Kidney (tissue), 14 donors: ENCODE measurements around the gene GTF2E1. TPM values are rescaled to one million over a fixed set of nuclear protein-coding genes. Genes with fewer than 3 reads are reported as not detected.
"Not testable (repeated sequence)": the region's sequence is repeated elsewhere in the genome, so short reads cannot be mapped to it uniquely, and the experiment has no call there.

ENCODE experiments used
- DNase-seq, 5 donors: peaks; one replicate each; pipeline ENCODE4 v3.0.0-alpha.2; 2013 to 2020
- FAIRE-seq: peaks from 2 replicates; lab custom pipeline; 2012; peaks lifted over from hg19 to GRCh38; lab: Jason Lieb, UNC
- H3K27ac ChIP-seq, 2 donors: one replicate each; pipeline ENCODE4 v1.7.0; 2013; ENCODE audit warnings: low read depth in 2 of 2, low read length in 2 of 2, inconsistent platforms in 1 of 2
- H3K27me3 ChIP-seq: one replicate; pipeline ENCODE4 v1.7.1; 2013; ENCODE audit warnings: low read length, inconsistent platforms; ENCODE audit not compliant: control insufficient read depth, insufficient read depth
- H3K36me3 ChIP-seq, 3 donors: one replicate each; pipeline versions ENCODE4 v1.7.0 to v1.7.1; 2013; ENCODE audit warnings: low read length in 3 of 3, control low read depth in 1 of 3, inconsistent platforms in 1 of 3; ENCODE audit not compliant: insufficient read depth in 3 of 3, control insufficient read depth in 2 of 3
- H3K4me1 ChIP-seq, 3 donors: one replicate each; pipeline versions ENCODE4 v1.7.0 to v1.7.1; 2013; ENCODE audit warnings: low read length in 3 of 3, inconsistent platforms in 1 of 3, low read depth in 1 of 3; ENCODE audit not compliant: control insufficient read depth in 2 of 3, insufficient read depth in 2 of 3
- H3K4me3 ChIP-seq, 3 donors: one replicate each; pipeline versions ENCODE4 v1.7.0 to v1.8.1; 2013; ENCODE audit warnings: low read length in 3 of 3, control low read depth in 1 of 3, inconsistent platforms in 1 of 3
- H3K9ac ChIP-seq, 3 donors: one replicate each; pipeline versions ENCODE4 v1.7.0 to v1.7.1; 2013; ENCODE audit warnings: low read length in 3 of 3, control low read depth in 1 of 3, inconsistent platforms in 1 of 3
- H3K9me3 ChIP-seq, 3 donors: one replicate each; pipeline versions ENCODE4 v1.7.0 to v1.7.1; 2013; ENCODE audit warnings: low read length in 3 of 3, control low read depth in 1 of 3, inconsistent platforms in 1 of 3; ENCODE audit not compliant: control insufficient read depth in 2 of 3, insufficient read depth in 1 of 3
- intact Hi-C: fragments of 100-400 bp; cut with DNase I; formaldehyde crosslinking; loops from one replicate; pipeline ENCODE4 v1.11.1; 2022
- polyA plus RNA-seq: library from polyadenylated mRNA; stranded (reverse); fragments of 350-450 nt; fragmentation: Illumina TruSeq; extraction: RNeasy Lipid Tissue Mini Kit (QIAGEN cat#74804); gene quantifications from one replicate; pipeline ENCODE4 v1.2.3, GENCODE V29; 2014; ENCODE audit warnings: low read depth, low replicate concordance; ENCODE audit not compliant: insufficient read depth
- total RNA-seq: library from RNA; stranded (reverse); fragmentation: NEBNext Ultra II Directional; extraction: Animal tissue kit (Norgen Biotek cat#: 25700); gene quantifications from one replicate; pipeline ENCODE4 v1.2.1, GENCODE V29; 2021
- TF ChIP-seq, protein P1 (sequence below): IDR thresholded peaks from 3 replicates; pipeline ENCODE4 v1.5.1; 2012; ENCODE audit warnings: mild to moderate bottlenecking, moderate library complexity, borderline replicate concordance; ENCODE audit not compliant: insufficient read depth; ENCODE audit errors: extremely low read depth
- donor health status: control.
- donor health status: control.
- donor health status: control.
- donor health status: control.
- donor health status: control.
- donor health status: DM: yes; HTN: yes; CAD: no.
- donor health status: Normal renal cell carcinoma (clear cell type).

GTF2E1 gene
- total and polyA plus RNA-seq, 2 donors from 2014 or later = 5.4 to 19.4 TPM

DNA sequence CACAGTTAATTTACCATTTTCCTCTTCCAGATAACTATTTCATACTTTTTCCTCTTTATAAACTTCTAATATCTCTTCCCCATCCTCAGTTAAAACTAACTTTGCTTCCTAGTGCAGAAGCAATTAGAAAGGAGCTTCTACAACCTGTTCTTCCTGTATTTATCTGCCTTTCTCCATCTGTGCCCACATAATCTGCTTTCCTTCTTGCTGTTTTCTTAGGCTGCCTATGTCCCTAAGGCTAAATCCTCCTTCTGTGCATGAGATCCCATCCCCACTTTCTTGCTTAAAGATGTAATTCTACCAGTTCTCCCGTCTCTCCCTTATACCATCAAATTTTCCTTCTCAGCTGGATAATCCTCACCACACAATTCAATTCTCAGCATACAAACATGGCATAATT, 32.2 kb upstream of the GTF2E1 start:
- FAIRE-seq = no peak
- Histone ChIP-seq H3K9me3 (no peaks in the 10 kb centered on the region), H3K36me3 (no peaks in the 10 kb centered on the region), H3K27ac (no peak overlapping the region), H3K4me1 (no peaks in the 10 kb centered on the region), H3K9ac (no peak overlapping the region), H3K4me3 (no peak overlapping the region), H3K27me3 (no peaks in the 10 kb centered on the region)
- DNase-seq = no peak
- TF ChIP-seq, protein P1, sequence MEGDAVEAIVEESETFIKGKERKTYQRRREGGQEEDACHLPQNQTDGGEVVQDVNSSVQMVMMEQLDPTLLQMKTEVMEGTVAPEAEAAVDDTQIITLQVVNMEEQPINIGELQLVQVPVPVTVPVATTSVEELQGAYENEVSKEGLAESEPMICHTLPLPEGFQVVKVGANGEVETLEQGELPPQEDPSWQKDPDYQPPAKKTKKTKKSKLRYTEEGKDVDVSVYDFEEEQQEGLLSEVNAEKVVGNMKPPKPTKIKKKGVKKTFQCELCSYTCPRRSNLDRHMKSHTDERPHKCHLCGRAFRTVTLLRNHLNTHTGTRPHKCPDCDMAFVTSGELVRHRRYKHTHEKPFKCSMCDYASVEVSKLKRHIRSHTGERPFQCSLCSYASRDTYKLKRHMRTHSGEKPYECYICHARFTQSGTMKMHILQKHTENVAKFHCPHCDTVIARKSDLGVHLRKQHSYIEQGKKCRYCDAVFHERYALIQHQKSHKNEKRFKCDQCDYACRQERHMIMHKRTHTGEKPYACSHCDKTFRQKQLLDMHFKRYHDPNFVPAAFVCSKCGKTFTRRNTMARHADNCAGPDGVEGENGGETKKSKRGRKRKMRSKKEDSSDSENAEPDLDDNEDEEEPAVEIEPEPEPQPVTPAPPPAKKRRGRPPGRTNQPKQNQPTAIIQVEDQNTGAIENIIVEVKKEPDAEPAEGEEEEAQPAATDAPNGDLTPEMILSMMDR = no peak
- intact Hi-C loops = no loop called here

DNA sequence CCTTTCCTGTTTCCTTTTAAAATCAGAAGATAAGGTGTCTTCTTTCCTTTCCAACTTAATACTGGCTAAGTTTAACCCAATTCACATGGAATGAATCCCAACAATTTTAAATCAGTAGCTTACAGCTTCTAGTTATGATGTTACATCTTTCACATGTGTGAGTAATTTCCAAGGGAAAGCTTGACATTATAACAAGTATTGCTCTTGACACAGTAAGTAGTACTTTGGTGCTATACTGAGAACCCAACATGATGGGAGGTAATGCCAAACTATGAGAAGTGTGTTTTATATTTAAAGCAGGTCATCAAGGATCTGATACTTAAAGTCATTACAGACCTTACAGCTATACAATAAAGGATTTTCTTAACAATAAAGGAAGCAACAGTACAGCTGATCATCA, 29.3 kb upstream of the GTF2E1 start:
- no peaks in the 10 kb centered on the region for H3K36me3 ChIP-seq
- no peak for FAIRE-seq
- H3K9ac ChIP-seq = no peak overlapping the region
- intact Hi-C loops = no loop called here
- no peaks in the 10 kb centered on the region for H3K9me3 ChIP-seq
- DNase-seq = no peak
- TF ChIP-seq, protein P1 = no peak
- H3K4me3 ChIP-seq = no peak overlapping the region
- no peaks in the 10 kb centered on the region for H3K4me1 ChIP-seq
- no peak overlapping the region for H3K27ac ChIP-seq
- H3K27me3 ChIP-seq = no peaks in the 10 kb centered on the region

DNA sequence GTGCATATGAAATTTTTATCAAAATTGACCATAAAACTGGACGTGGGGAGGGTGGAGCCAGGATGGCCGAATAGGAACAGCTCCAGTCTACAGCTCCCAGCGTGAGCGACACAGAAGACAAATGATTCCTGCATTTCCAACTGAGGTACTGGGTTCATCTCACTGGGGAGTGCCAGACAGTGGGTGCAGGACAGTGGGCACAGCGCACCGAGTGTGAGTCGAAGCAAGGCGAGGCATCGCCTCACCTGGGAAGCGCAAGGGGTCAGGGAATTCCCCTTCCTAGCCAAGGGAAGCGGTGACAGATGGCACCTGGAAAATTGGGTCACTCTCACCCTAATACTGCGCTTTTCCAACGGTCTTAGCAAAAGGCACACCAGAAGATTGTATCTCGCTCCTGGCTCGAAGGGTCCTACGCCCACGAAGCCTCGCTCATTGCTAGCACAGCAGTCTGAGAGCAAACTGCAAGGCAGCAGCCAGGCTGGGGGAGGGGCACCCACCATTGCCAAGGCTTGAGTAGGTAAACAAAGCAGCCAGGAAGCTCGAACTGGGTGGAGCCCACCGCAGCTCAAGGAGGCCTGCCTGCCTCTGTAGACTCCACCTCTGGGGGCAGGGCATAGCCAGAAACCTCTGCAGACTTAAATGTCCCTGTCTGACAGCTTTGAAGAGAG, 23.2 kb upstream of the GTF2E1 start:
- not testable (repeated sequence) for H3K27ac ChIP-seq
- peak in 4 of 5 donors; percentile 11 to 84 (median 26) for DNase-seq

DNA sequence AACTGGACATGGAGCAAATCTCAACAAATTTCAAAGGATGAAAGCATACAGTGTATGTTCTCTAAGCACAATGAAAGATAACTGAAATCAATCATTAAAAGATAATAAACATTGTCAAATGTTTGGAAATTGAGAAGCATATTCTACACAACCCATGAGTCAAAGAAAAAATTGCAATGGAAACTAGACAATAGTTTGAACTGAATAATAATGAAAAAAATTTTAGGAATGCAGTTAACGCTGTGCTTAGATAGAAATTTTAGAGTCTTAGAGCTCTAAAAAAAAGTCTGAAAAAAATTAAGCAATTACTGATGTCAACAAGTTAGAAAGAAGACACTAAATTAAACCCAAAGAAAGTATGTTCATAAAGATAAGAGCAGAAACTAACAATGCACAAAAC, 15.8 kb upstream of the GTF2E1 start:
- H3K9ac ChIP-seq = no peak overlapping the region
- H3K36me3 ChIP-seq = no peaks in the 10 kb centered on the region
- no peak overlapping the region for H3K4me3 ChIP-seq
- no peaks in the 10 kb centered on the region for H3K27me3 ChIP-seq
- no peak for DNase-seq
- H3K9me3 ChIP-seq = no peaks in the 10 kb centered on the region
- no peaks in the 10 kb centered on the region for H3K4me1 ChIP-seq
- intact Hi-C loops = no loop called here
- TF ChIP-seq, protein P1 = no peak
- H3K27ac ChIP-seq = no peak overlapping the region
- FAIRE-seq = no peak

More for the DNA sequence above, 23.2 kb upstream of the GTF2E1 start:
- H3K4me1 ChIP-seq, H3K9me3 ChIP-seq, intact Hi-C loops, H3K36me3 ChIP-seq, H3K27me3 ChIP-seq, FAIRE-seq: not testable (repeated sequence)
- Histone ChIP-seq H3K4me3 (peak overlapping the region; percentile 16 to 72 (median 42)), H3K9ac (peak overlapping the region in 1 of 3 donors; percentile 10)
